ENCODE measurements around the gene TOLLIP. TPM values are rescaled to one million over a fixed set of nuclear protein-coding genes. Genes with fewer than 3 reads are reported as not detected.
"Not testable (repeated sequence)": the region's sequence is repeated elsewhere in the genome, so short reads cannot be mapped to it uniquely, and the experiment has no call there.

TOLLIP gene
- 20.9 TPM for total RNA-seq

- DNase-seq, result peak; percentile 92
Observed at GRCh38 chr11:1309498-1310317, at the start of gene TOLLIP. Gene TOLLIP (minus strand): TSS chr11:1309632. CDS start chr11:1309498, 134 bp downstream.

- DNase-seq, result not testable (repeated sequence)
Observed at GRCh38 chr11:1358931-1359330, 49.5 kb upstream of the TOLLIP start.

- DNase-seq, result no peak
Observed at GRCh38 chr11:1358286-1358685, 48.9 kb upstream of the TOLLIP start.

- no peak for DNase-seq
Observed at GRCh38 chr11:1356478-1356960, 47.1 kb upstream of the TOLLIP start.

- no peak for DNase-seq
Observed at GRCh38 chr11:1356007-1356435, 46.6 kb upstream of the TOLLIP start.

GRCh38 chr11:1354125-1354938 is 44.9 kb upstream of the TOLLIP start:
- DNase-seq, result no peak

- no peak for DNase-seq
Observed at GRCh38 chr11:1353383-1354124, 44.1 kb upstream of the TOLLIP start.

- no peak for DNase-seq
Observed at GRCh38 chr11:1352696-1353382, 43.4 kb upstream of the TOLLIP start.

- DNase-seq, result no peak
Observed at GRCh38 chr11:1351278-1351937, 42.0 kb upstream of the TOLLIP start.

- DNase-seq, result no peak
Observed at GRCh38 chr11:1350086-1350725, 40.8 kb upstream of the TOLLIP start.

GRCh38 chr11:1349327-1350041 is 40.1 kb upstream of the TOLLIP start:
- no peak for DNase-seq

- no peak for DNase-seq
Observed at GRCh38 chr11:1348796-1349326, 39.4 kb upstream of the TOLLIP start.

- no peak for DNase-seq
Observed at GRCh38 chr11:1348146-1348795, 38.8 kb upstream of the TOLLIP start.

GRCh38 chr11:1347411-1347999 is 38.1 kb upstream of the TOLLIP start:
- DNase-seq, result not testable (repeated sequence)

GRCh38 chr11:1346669-1347390 is 37.4 kb upstream of the TOLLIP start:
- DNase-seq, result no peak

GRCh38 chr11:1345737-1346513 is 36.5 kb upstream of the TOLLIP start:
- no peak for DNase-seq

GRCh38 chr11:1344056-1344635 is 34.7 kb upstream of the TOLLIP start:
- no peak for DNase-seq
